Subcutaneous adipose tissue (tissue), 4 donors: ENCODE data around the gene HNRNPM. TPM values are rescaled to one million over a fixed set of nuclear protein-coding genes. Genes with fewer than 3 reads are reported as not detected.

Source experiments
- CTCF ChIP-seq: fragments of 450-650 bp; IDR thresholded peaks from one replicate; pipeline ENCODE4 v1.5.1; 2016; ENCODE audit warnings: low read depth, mild to moderate bottlenecking, control low read depth, antibody characterized with exemption, moderate library complexity
- total RNA-seq, 4 donors: library from RNA; depleted of rRNA; stranded (reverse); fragments of >200 nt; gene quantifications; one replicate each; pipeline ENCODE4 v1.1.0, GENCODE V29; 2016

Gene HNRNPM
- total RNA-seq, 4 donors from 2014 or later = 58.5 to 105 (median 78.0) TPM

- TF ChIP-seq CTCF = no peak
These were observed 31.2 kb upstream of the HNRNPM start for GRCh38 chr19:8413629-8413995.

- TF ChIP-seq CTCF = no peak
These were observed 28.0 kb upstream of the HNRNPM start for GRCh38 chr19:8416796-8417195.

DNA sequence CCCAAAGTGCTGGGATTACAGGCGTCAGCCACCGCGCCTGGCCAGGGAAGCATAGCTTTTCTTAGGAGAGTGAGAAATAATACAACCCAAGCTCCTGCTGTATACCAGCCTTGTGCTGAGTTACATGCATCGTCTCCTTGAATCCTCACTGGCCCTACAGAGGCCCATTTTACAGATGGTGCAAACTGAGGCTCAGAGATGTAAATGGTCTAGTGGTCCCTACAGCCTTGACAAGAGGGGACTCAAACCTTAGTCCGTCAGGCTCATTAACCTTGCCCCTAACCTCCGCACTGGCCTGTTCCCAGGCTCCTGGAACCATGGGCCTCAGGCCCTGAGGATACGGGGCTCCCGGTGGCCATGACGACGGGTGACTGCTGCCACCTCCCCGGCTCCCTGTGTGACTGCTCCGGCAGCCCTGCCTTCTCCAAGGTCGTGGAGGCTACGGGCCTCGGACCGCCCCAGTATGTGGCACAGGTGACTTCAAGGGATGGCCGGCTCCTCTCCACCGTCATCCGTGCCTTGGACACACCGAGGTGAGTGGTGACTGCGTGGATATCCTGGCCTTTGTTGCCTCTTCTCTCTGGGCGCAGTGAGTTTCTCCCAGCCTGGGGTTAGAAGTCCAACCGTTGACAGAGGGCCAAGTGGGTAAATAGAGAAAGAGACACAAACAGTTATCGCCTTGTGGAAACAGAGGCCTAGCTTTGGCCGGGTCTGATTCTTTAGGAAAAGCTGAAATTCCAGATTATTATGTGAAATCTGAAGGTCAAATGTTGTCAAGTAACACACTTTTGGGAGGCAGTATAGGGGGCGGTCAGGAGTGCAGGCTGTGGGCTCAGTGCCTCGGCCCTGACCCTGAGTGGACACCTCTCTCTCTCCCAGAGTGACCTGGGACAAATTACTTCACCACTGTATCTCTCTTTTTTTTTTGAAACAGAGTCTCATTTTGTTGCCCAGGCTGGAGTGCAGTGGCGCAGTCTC, 23.0 kb upstream of the HNRNPM start:
- no peak for TF ChIP-seq CTCF

GRCh38 chr19:8423817-8424223, 21.0 kb upstream of the HNRNPM start:
- TF ChIP-seq CTCF = no peak

- TF ChIP-seq CTCF = no peak
These were observed 18.5 kb upstream of the HNRNPM start for GRCh38 chr19:8426283-8426682.

DNA sequence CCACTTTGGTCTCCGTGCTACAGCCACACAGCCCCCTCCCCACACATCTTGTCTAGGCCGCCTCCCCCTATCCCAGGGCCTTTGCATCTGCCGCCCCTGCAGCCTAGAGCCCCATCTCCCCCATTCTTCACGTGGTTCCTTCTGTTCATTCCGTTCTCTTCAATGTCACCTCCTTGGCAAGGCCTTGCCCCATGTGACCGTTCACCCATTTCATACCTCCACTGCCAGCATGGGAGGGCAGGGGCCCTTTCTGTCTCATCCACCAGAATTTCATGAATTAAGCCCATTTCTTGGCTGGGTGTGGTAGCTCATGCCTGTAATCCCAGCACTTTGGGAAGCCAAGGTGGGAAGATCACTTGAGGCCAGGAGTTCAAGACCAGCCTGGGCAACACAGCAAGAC, 15.7 kb upstream of the HNRNPM start:
- TF ChIP-seq CTCF = no peak

- TF ChIP-seq CTCF = no peak
These were observed 14.9 kb upstream of the HNRNPM start for GRCh38 chr19:8429826-8430225.
